NCI-H774 (cell line): ENCODE data around the gene FOXA3.
A peak's percentile ranks its signal among the peaks of the same experiment; 100 is the strongest.
"Not testable (repeated sequence)": the region's sequence is repeated elsewhere in the genome, so short reads cannot be mapped to it uniquely, and the experiment has no call there.

ENCODE experiments used
- DNase-seq: peaks from one replicate; lab custom pipeline; 2025; lab: John Stamatoyannopoulos, UW

FOXA3 gene

GRCh38 chr19:45828523-45828922 lies 35.6 kb upstream of the FOXA3 start:
- no peak for DNase-seq

GRCh38 chr19:45828945-45829344 lies 35.2 kb upstream of the FOXA3 start:
- DNase-seq, result no peak

GRCh38 chr19:45834970-45835369 lies 29.2 kb upstream of the FOXA3 start:
- DNase-seq, result no peak

- DNase-seq, result no peak
Measured at GRCh38 chr19:45842198-45842597, 21.9 kb upstream of the FOXA3 start.

- DNase-seq, result no peak
Measured at GRCh38 chr19:45847663-45848062, 16.5 kb upstream of the FOXA3 start.

GRCh38 chr19:45848922-45849321 lies 15.2 kb upstream of the FOXA3 start:
- DNase-seq, result no peak

GRCh38 chr19:45852145-45852750 lies 11.9 kb upstream of the FOXA3 start:
- no peak for DNase-seq

- DNase-seq, result no peak
Measured at GRCh38 chr19:45852983-45853382, 11.1 kb upstream of the FOXA3 start.

GRCh38 chr19:45854167-45854778 lies 9.9 kb upstream of the FOXA3 start:
- DNase-seq, result no peak

GRCh38 chr19:45860359-45861259 lies 3.5 kb upstream of the FOXA3 start:
- no peak for DNase-seq

GRCh38 chr19:45862271-45862563 lies 1.9 kb upstream of the FOXA3 start:
- no peak for DNase-seq

GRCh38 chr19:45862564-45863334 lies 1.4 kb upstream of the FOXA3 start, which contains the start of gene SYMPK:
Gene SYMPK, minus strand, starts transcription at chr19:45863147. Its CDS starts 8,652 bp downstream, at chr19:45854495.
- DNase-seq, result peak; percentile 98

GRCh38 chr19:45863335-45863839 lies 739 bp upstream of the FOXA3 start:
- no peak for DNase-seq

- DNase-seq, result no peak
Measured at GRCh38 chr19:45864629-45865082, 530 bp downstream of the FOXA3 start.

- DNase-seq, result no peak
Measured at GRCh38 chr19:45865269-45865948, 1.3 kb downstream of the FOXA3 start.

- no peak for DNase-seq
Measured at GRCh38 chr19:45866400-45867176, 2.5 kb downstream of the FOXA3 start.

- not testable (repeated sequence) for DNase-seq
Measured at GRCh38 chr19:45867241-45867640, 3.1 kb downstream of the FOXA3 start.

GRCh38 chr19:45870798-45871197 lies 6.7 kb downstream of the FOXA3 start:
- no peak for DNase-seq

GRCh38 chr19:45872095-45872919 lies 8.2 kb downstream of the FOXA3 start:
- DNase-seq, result no peak
